NB4 (cell line): ENCODE results near the gene CBLN3.

ENCODE experiments used
- MYC ChIP-seq: IDR thresholded peaks from 2 replicates; pipeline ENCODE4 v1.6.1; 2011; ENCODE audit warnings: low read depth, low read length
- POLR2A ChIP-seq: IDR thresholded peaks from 2 replicates; pipeline ENCODE4 v1.6.1; 2011; ENCODE audit warnings: mild to moderate bottlenecking; ENCODE audit not compliant: insufficient read length; ENCODE audit errors: extremely low read depth
- TF ChIP-seq, protein P1 (sequence below): IDR thresholded peaks from one replicate; pipeline ENCODE4 v1.5.1; 2012; ENCODE audit warnings: low read depth, low read length
- TF ChIP-seq, protein P2 (sequence below): IDR thresholded peaks from 2 replicates; pipeline ENCODE4 v1.6.1; 2011; ENCODE audit warnings: low read depth, low read length

DNA sequence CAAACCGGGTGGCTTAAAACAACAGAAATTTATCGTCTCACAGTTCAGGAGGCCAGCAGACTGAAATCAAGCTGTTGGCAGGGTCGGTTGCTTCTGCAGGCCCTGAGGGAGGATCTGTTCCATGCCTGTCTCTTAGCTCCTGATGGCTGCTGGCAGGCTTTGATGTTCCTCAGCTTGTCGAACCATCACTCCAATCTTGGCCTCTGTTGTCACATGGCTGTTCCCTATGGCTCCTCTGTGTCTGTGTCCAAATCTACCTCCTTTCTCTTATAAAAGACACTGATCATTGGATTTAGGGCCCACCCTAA, 47.5 kb downstream of the CBLN3 start:
- TF ChIP-seq, protein P1, sequence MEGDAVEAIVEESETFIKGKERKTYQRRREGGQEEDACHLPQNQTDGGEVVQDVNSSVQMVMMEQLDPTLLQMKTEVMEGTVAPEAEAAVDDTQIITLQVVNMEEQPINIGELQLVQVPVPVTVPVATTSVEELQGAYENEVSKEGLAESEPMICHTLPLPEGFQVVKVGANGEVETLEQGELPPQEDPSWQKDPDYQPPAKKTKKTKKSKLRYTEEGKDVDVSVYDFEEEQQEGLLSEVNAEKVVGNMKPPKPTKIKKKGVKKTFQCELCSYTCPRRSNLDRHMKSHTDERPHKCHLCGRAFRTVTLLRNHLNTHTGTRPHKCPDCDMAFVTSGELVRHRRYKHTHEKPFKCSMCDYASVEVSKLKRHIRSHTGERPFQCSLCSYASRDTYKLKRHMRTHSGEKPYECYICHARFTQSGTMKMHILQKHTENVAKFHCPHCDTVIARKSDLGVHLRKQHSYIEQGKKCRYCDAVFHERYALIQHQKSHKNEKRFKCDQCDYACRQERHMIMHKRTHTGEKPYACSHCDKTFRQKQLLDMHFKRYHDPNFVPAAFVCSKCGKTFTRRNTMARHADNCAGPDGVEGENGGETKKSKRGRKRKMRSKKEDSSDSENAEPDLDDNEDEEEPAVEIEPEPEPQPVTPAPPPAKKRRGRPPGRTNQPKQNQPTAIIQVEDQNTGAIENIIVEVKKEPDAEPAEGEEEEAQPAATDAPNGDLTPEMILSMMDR = no peak
- TF ChIP-seq MYC = no peak
- TF ChIP-seq, protein P2, sequence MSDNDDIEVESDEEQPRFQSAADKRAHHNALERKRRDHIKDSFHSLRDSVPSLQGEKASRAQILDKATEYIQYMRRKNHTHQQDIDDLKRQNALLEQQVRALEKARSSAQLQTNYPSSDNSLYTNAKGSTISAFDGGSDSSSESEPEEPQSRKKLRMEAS = no peak
- no peak for TF ChIP-seq POLR2A
